HEK293 (cell line): Measurements from ENCODE around the gene FHIT.

Experiments
- CTCF ChIA-PET: fragments of 350-600 bp; formaldehyde crosslinking; extraction: SDS; loops from one replicate; lab custom pipeline; 2021; ENCODE audit warnings: antibody characterized with exemption; lab: Yijun Ruan, JAX
- POLR2A ChIA-PET: fragments of 300-600 bp; formaldehyde crosslinking; extraction: SDS; loops from one replicate; lab custom pipeline; 2020; ENCODE audit warnings: antibody characterized with exemption, inconsistent platforms; lab: Yijun Ruan, JAX
- H3K27ac ChIP-seq: fragments of 200-500 bp; sonication (Bioruptor generic); 2 replicates; pipeline ENCODE4 v1.5.1; 2014; ENCODE audit warnings: low read depth, low read length, control low read depth, inconsistent platforms; ENCODE audit errors: extremely low read depth
- H3K36me3 ChIP-seq, 2 experiments: fragments of 200-500 bp in 1 of 2; sonication (Bioruptor generic) in 1 of 2; 1 replicate in 1 of 2; 2 replicates in 1 of 2; pipeline ENCODE4 v1.5.1; 2014 to 2017; ENCODE audit warnings: inconsistent platforms in 2 of 2, low read length in 2 of 2; ENCODE audit not compliant: control insufficient read depth in 2 of 2, insufficient read depth in 1 of 2
- H3K4me1 ChIP-seq: fragments of 200-500 bp; sonication (Bioruptor generic); 2 replicates; pipeline ENCODE4 v1.5.1; 2014; ENCODE audit warnings: mild to moderate bottlenecking, low read length, inconsistent platforms; ENCODE audit not compliant: control insufficient read depth, insufficient read depth
- H3K4me3 ChIP-seq: 2 replicates; pipeline ENCODE4 v1.5.1; 2011; ENCODE audit warnings: low read depth, mild to moderate bottlenecking, control low read depth, low read length, moderate library complexity
- H3K9me3 ChIP-seq: fragments of 200-500 bp; sonication (Bioruptor generic); 2 replicates; pipeline ENCODE4 v1.5.1; 2014; ENCODE audit warnings: low read depth, low read length, inconsistent platforms; ENCODE audit not compliant: control insufficient read depth, insufficient read depth
- AEBP2 ChIP-seq: fragments of 450-650 bp; formaldehyde crosslinking; IDR thresholded peaks from 2 replicates; pipeline ENCODE4 v1.5.1; 2016; ENCODE audit warnings: missing biosample characterization, missing genetic modification characterization, borderline replicate concordance
- GFI1B ChIP-seq: fragments of 450-650 bp; formaldehyde crosslinking; IDR thresholded peaks from 2 replicates; pipeline ENCODE4 v1.5.1; 2016; ENCODE audit warnings: missing biosample characterization, missing genetic modification characterization
- HOXD13 ChIP-seq: sonication (generic); formaldehyde crosslinking; IDR thresholded peaks from 2 replicates; pipeline ENCODE4 v1.8.0; 2022; ENCODE audit warnings: missing genetic modification reagents, borderline replicate concordance
- KLF7 ChIP-seq: fragments of 450-650 bp; formaldehyde crosslinking; IDR thresholded peaks from 2 replicates; pipeline ENCODE4 v1.5.1; 2016; ENCODE audit warnings: missing biosample characterization, missing genetic modification characterization, borderline replicate concordance
- KLF9 ChIP-seq: fragments of 450-650 bp; formaldehyde crosslinking; IDR thresholded peaks from 2 replicates; pipeline ENCODE4 v1.5.1; 2016; ENCODE audit warnings: missing biosample characterization, missing genetic modification characterization, low read depth
- REPIN1 ChIP-seq: fragments of 450-650 bp; formaldehyde crosslinking; IDR thresholded peaks from 2 replicates; pipeline ENCODE4 v1.5.1; 2017; ENCODE audit warnings: missing biosample characterization, missing genetic modification characterization, low read depth
- ZBTB8A ChIP-seq: fragments of 450-650 bp; formaldehyde crosslinking; IDR thresholded peaks from 2 replicates; pipeline ENCODE4 v1.5.1; 2016; ENCODE audit warnings: missing biosample characterization, missing genetic modification characterization
- ZEB2 ChIP-seq: fragments of 450-650 bp; formaldehyde crosslinking; IDR thresholded peaks from 2 replicates; pipeline ENCODE4 v1.5.1; 2016; ENCODE audit warnings: missing biosample characterization, missing genetic modification characterization
- ZNF10 ChIP-seq: fragments of 450-650 bp; formaldehyde crosslinking; IDR thresholded peaks from 2 replicates; pipeline ENCODE4 v1.5.1; 2017; ENCODE audit warnings: missing biosample characterization, missing genetic modification characterization
- ZNF280D ChIP-seq: fragments of 450-650 bp; formaldehyde crosslinking; IDR thresholded peaks from 2 replicates; pipeline ENCODE4 v1.5.1; 2016; ENCODE audit warnings: missing biosample characterization, missing genetic modification characterization
- ZNF48 ChIP-seq: fragments of 450-650 bp; formaldehyde crosslinking; IDR thresholded peaks from 2 replicates; pipeline ENCODE4 v1.5.1; 2016; ENCODE audit warnings: missing biosample characterization, missing genetic modification characterization
- ZNF510 ChIP-seq: fragments of 450-650 bp; formaldehyde crosslinking; IDR thresholded peaks from 2 replicates; pipeline ENCODE4 v1.5.1; 2018; ENCODE audit warnings: mild to moderate bottlenecking, missing genetic modification characterization, missing biosample characterization; ENCODE audit not compliant: insufficient replicate concordance
- TF ChIP-seq, protein P1 (sequence below): fragments of 450-650 bp; formaldehyde crosslinking; IDR thresholded peaks from 2 replicates; pipeline ENCODE4 v1.5.1; 2017; ENCODE audit warnings: missing biosample characterization, missing genetic modification characterization
- TF ChIP-seq, protein P2 (sequence below): fragments of 450-650 bp; formaldehyde crosslinking; IDR thresholded peaks from 2 replicates; pipeline ENCODE4 v1.5.1; 2017; ENCODE audit warnings: missing biosample characterization, missing genetic modification characterization
- TF ChIP-seq, protein P3 (sequence below): fragments of 450-650 bp; formaldehyde crosslinking; IDR thresholded peaks from 2 replicates; pipeline ENCODE4 v1.5.1; 2016; ENCODE audit warnings: missing biosample characterization, missing genetic modification characterization
- TF ChIP-seq, protein P4 (sequence below): fragments of 450-650 bp; formaldehyde crosslinking; IDR thresholded peaks from 2 replicates; pipeline ENCODE4 v1.5.1; 2016; ENCODE audit warnings: missing biosample characterization, missing genetic modification characterization

The FHIT gene

DNA sequence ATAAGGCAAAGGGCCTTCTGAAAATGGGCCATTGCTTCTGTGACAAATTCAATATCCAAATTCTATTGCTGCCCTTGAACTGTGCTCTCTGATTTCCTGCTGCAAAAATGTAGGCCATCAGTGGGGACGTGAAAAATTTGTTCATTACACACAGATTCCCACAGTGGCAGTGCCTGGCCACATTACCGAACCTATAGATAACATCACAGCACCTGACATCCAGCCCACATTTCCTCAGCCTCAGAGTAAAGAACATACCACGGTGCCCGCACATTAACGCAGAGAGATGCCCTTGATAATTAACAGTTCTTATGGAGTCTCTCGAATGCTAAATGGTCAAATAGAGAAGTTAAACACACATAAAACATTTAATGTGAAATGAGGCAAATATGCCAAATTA, 1269.9 kb downstream of the FHIT start:
- Histone ChIP-seq H3K27ac (no peak overlapping the region), H3K4me1 (no peaks in the 10 kb centered on the region), H3K9me3 (no peaks in the 10 kb centered on the region), H3K4me3 (no peak overlapping the region), H3K36me3 (no peaks in the 10 kb centered on the region)
- TF ChIP-seq ZNF280D (tag by site-specific recombination) (no peak), ZBTB8A (no peak), REPIN1 (tag by site-specific recombination) (no peak), HOXD13 (CRISPR knock-in tag) (no peak), ZEB2 (tag by site-specific recombination) (no peak), AEBP2 (no peak), KLF9 (tag by site-specific recombination) (no peak), ZNF48 (tag by site-specific recombination) (no peak), KLF7 (tag by site-specific recombination) (no peak), ZNF510 (tag by site-specific recombination) (no peak), GFI1B (no peak), ZNF10 (tag by site-specific recombination) (no peak)
- TF ChIP-seq, protein P1, sequence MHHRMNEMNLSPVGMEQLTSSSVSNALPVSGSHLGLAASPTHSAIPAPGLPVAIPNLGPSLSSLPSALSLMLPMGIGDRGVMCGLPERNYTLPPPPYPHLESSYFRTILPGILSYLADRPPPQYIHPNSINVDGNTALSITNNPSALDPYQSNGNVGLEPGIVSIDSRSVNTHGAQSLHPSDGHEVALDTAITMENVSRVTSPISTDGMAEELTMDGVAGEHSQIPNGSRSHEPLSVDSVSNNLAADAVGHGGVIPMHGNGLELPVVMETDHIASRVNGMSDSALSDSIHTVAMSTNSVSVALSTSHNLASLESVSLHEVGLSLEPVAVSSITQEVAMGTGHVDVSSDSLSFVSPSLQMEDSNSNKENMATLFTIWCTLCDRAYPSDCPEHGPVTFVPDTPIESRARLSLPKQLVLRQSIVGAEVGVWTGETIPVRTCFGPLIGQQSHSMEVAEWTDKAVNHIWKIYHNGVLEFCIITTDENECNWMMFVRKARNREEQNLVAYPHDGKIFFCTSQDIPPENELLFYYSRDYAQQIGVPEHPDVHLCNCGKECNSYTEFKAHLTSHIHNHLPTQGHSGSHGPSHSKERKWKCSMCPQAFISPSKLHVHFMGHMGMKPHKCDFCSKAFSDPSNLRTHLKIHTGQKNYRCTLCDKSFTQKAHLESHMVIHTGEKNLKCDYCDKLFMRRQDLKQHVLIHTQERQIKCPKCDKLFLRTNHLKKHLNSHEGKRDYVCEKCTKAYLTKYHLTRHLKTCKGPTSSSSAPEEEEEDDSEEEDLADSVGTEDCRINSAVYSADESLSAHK = no peak
- TF ChIP-seq, protein P2, sequence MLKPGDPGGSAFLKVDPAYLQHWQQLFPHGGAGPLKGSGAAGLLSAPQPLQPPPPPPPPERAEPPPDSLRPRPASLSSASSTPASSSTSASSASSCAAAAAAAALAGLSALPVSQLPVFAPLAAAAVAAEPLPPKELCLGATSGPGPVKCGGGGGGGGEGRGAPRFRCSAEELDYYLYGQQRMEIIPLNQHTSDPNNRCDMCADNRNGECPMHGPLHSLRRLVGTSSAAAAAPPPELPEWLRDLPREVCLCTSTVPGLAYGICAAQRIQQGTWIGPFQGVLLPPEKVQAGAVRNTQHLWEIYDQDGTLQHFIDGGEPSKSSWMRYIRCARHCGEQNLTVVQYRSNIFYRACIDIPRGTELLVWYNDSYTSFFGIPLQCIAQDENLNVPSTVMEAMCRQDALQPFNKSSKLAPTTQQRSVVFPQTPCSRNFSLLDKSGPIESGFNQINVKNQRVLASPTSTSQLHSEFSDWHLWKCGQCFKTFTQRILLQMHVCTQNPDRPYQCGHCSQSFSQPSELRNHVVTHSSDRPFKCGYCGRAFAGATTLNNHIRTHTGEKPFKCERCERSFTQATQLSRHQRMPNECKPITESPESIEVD (tag by site-specific recombination) = no peak
- TF ChIP-seq, protein P3, sequence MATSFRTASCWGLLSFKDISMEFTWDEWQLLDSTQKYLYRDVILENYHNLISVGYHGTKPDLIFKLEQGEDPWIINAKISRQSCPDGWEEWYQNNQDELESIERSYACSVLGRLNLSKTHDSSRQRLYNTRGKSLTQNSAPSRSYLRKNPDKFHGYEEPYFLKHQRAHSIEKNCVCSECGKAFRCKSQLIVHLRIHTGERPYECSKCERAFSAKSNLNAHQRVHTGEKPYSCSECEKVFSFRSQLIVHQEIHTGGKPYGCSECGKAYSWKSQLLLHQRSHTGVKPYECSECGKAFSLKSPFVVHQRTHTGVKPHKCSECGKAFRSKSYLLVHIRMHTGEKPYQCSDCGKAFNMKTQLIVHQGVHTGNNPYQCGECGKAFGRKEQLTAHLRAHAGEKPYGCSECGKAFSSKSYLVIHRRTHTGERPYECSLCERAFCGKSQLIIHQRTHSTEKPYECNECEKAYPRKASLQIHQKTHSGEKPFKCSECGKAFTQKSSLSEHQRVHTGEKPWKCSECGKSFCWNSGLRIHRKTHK (tag by site-specific recombination) = no peak
- TF ChIP-seq, protein P4, sequence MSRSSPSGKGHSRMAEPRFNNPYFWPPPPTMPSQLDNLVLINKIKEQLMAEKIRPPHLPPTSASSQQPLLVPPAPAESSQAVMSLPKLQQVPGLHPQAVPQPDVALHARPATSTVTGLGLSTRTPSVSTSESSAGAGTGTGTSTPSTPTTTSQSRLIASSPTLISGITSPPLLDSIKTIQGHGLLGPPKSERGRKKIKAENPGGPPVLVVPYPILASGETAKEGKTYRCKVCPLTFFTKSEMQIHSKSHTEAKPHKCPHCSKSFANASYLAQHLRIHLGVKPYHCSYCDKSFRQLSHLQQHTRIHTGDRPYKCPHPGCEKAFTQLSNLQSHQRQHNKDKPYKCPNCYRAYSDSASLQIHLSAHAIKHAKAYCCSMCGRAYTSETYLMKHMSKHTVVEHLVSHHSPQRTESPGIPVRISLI = no peak
- ChIA-PET CTCF (no interaction called here), POLR2A (no interaction called here)
